OCI-LY3 (cell line): ENCODE data around the gene SLC10A1.

Source experiments
- EZH2phosphoT487 ChIP-seq: fragments of 200-600 bp; shearing (Covaris generic); IDR thresholded peaks from 2 replicates; pipeline ENCODE4 v1.6.1; 2018; ENCODE audit warnings: antibody characterized with exemption, mixed run types, low read depth
- TF ChIP-seq, protein P1 (sequence below): fragments of 200-600, 300-600 bp; sonication (generic); IDR thresholded peaks from 2 replicates; pipeline ENCODE4 v1.5.1; 2014; ENCODE audit warnings: antibody characterized with exemption, low read length, low read depth

DNA sequence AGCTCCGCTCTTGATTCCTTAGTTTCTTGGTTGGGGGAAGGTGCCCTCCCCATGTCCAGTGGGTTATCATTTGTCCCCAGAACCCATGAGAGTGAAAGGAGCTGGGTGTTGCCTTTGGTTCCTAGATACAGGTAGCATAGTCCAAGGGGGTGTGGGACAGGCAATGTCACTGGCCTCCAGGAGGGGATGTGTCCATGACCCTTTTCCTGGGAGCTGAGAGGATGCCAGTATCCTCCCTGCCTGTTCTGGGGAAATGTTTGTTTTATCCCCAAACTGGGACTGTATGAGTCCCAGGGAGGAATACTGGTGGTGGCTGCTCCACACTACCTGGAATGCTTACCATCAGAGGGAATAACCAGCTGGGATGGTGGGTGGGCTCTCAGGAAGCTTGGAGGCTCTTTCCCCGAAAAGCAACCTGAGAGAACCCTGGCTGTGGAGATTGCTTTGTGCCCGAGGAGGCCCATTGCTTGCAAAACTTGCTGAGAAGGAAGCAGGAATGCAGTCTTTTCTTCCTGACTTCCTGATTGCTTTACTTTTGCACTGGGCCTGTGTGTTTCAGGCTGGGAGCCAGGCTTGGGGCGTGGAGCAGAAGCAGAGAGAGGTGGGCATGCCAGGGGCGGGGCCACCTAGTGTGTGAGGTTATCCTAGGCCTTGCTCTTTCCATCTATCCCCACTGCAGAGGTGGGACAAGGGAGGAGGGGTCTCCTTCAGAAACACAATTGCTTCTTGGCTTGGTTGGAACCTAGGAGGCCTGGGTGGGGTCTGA lies 715 bp upstream of the SLC10A1 start:
- TF ChIP-seq, protein P1, sequence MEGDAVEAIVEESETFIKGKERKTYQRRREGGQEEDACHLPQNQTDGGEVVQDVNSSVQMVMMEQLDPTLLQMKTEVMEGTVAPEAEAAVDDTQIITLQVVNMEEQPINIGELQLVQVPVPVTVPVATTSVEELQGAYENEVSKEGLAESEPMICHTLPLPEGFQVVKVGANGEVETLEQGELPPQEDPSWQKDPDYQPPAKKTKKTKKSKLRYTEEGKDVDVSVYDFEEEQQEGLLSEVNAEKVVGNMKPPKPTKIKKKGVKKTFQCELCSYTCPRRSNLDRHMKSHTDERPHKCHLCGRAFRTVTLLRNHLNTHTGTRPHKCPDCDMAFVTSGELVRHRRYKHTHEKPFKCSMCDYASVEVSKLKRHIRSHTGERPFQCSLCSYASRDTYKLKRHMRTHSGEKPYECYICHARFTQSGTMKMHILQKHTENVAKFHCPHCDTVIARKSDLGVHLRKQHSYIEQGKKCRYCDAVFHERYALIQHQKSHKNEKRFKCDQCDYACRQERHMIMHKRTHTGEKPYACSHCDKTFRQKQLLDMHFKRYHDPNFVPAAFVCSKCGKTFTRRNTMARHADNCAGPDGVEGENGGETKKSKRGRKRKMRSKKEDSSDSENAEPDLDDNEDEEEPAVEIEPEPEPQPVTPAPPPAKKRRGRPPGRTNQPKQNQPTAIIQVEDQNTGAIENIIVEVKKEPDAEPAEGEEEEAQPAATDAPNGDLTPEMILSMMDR: no peak
- TF ChIP-seq EZH2phosphoT487: no peak
